SK-MEL-5 (cell line): Measurements from ENCODE around the gene SAXO2. TPM values are rescaled to one million over a fixed set of nuclear protein-coding genes. Genes with fewer than 3 reads are reported as not detected.
"Not testable (repeated sequence)": the region's sequence is repeated elsewhere in the genome, so short reads cannot be mapped to it uniquely, and the experiment has no call there.

Experiments
- DNase-seq: peaks from one replicate; pipeline ENCODE4 v3.0.0-alpha.2; 2016; ENCODE audit warnings: low read depth, low spot score
- in situ Hi-C: cut with HindIII; loops from 2 replicates; pipeline ENCODE4 v1.10.0; 2016; ENCODE audit warnings: low sequenced_read_pairs, high pct_unique_total_duplicates, low pct_unique_long_range_greater_than_20kb
- total RNA-seq: library from RNA; depleted of rRNA; stranded (reverse); fragments of >200 nt; shearing (Covaris generic); gene quantifications from 2 replicates; pipeline ENCODE4 v1.2.3, GENCODE V29; 2014

Gene SAXO2
- total RNA-seq, 1 experiment from 2014 or later: not detected

DNA sequence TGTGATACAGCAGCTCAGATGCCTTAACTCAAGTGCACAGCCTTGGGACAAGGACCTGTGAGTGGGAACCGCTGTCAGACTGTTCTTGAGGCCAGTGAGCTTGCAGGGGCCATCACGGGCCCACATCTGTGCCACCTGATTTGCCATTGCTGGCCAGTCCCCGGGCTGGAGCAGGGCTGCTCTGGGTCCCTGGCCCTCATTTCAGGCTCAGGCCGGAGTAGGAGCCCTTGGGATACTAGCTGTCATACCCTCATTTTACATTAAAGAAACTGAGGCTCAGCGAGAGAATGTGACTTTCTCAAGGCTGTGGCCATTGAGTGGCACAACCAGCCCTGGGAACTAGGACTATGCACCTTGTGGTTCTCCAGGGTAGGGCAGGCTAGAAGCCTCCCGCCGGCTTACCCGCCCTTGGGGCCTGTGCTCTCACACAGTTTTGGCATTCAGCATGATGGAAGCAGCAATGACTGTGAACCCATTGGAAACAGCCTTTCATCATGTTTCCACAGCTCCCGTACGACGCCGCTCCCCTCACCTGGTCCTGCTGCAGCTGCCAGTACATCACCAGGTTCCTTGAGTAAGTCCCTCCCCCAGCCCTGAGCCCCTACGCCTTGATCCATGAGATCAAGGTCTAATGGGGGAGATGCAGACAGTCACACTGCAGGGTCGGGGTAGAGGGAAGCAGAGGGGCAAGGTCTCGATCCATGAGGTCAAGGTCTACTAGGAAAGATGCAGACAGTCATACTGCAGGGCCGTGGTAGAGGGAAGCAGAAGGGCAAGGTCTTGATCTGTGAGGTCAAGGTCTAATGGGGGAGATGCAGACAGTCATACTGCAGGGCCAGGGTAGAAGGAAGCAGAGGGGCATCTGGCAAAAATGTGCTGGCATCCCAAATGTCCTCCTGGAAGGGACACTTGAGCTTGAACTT lies 44.4 kb downstream of the SAXO2 start:
- no peak for DNase-seq
- in situ Hi-C loops: no loop called here

DNA sequence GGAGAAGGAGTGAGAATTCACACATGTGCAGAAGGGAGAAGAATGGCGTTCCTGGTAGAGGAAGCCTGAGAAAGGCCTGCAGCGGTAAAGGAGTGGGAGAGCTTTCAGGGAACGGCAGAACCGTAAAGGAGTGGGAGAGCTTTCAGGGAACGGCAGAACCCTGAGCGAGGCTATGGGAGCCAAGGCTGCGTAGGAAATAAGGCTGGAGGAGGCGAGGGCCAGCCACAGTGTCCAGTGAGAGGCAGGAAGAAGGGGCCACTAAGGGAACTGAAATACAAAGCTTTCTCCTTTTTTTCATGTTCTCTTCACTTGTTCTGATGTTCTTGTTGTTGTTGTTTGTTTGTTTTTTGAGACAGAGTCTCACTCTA lies 45.1 kb downstream of the SAXO2 start:
- in situ Hi-C loops: no loop called here
- no peak for DNase-seq

DNA sequence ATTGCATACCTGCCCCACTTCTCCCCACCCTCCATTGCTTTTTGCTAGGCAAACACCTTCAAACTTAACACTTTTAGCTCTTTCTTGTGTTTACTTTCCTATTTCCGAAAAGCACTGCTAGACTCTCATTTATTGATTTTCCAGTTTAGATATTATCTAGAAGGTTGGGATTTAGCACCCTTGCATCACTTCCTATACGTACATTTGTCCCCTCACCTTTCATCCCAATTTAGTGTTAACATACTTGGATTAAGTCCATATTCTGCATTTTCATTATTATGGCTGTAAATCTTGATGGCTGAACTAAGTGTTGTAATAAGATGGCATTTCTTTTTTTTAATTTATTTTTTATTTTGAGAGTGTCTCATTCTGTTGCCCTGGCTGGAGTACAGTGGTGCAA lies 47.2 kb downstream of the SAXO2 start:
- in situ Hi-C loops: no loop called here
- no peak for DNase-seq

- DNase-seq, in situ Hi-C loops: not testable (repeated sequence)
Observed at GRCh38 chr15:82311321-82311720, 48.7 kb downstream of the SAXO2 start.

DNA sequence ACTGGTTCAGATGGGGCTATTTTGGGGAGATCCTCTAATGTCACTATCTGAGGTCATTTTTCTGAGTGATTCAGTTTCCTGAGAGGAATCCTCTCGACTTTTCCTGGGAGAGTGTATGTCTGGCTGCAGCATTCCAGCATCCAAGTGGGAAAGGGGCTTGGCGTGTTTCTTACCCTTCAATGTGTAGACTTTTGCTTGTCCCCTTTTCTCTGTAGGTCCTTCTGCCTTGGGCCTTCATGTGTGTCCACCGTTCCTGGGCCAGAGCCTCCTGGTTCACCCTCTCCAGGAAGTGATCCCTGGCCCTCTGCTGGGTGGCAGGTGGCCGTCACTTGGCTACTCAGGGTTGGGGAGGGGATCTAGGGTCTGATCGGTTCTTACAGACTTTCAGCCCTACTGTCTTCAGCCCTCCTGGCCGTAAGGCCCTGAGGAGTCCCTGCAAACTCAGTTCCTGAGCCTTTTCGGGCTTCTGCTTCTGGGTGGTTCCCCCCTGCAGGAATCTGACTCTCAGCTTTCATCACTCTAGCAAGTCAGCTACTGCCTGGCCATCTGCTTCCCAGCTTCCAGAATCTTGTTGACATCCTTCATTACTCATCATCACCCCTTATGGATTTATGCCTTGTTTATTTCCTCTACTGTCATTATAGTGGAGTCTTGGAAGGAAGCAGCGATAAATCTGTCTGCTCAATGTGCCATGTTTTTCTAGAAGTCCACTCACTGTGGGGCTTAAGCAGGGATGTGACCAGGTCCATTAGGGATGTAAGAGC lies 50.1 kb downstream of the SAXO2 start:
- in situ Hi-C loops: no loop called here
- no peak for DNase-seq

DNA sequence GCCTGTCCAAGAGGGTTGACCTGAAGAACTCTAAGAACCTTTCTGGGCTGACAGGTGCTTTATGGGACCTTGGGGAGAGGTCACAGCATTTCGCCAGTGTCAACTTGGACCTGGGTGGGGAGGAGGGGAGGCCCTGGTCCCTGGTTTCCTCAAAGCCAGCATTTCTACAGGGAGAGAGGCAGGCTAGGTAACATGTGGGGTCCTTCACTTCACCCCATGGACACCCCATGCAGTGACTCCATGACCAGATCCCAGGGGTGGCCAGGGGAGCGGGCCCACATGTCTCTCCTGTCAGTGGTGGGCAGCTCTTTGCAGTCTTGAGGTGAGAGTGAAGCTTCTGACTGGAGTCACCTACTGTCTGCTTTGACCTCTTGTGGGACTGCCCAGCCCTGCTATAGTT lies 50.8 kb downstream of the SAXO2 start:
- in situ Hi-C loops: no loop called here
- no peak for DNase-seq

DNA sequence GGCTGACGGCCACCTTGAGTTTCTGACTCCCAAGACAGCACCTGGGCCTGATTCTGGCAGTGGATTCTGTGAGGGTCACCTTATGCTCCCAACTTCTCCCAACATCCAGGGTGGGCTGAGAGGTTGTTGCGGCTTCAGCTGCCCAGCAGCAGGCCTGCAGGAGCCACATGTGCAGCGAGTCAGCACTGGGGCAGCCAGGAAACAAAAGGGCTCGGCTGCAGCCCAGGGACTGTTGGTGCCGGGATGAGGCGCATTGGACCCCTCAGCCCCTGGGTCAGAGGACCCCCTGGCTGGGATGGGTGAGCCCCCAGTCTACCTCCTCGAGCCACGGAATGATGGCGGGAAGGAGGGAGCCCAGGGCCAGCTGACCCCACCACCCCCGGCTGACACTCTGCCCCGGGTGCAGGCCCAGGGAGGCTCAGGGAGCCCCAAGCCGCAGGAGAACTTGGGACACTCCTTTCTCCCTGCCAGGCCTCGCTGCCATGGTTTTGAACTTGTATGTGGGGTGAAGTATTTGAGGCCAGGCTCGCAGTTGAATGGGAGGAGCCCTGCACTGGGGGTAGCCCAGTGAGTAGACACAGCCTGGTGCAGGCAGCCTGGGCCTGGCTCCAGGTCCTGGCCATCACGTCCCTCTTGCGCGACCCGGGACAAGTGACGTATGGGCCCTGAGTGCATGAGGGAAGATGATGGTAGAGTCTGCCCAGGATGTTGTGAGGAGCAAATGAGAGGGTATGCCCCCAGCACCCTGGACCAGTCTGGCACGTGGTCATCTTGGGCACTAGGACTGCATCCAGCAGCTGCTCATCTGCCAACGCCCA lies 51.5 kb downstream of the SAXO2 start:
- in situ Hi-C loops, DNase-seq: not testable (repeated sequence)

GRCh38 chr15:82314769-82315518 lies 52.3 kb downstream of the SAXO2 start:
- in situ Hi-C loops: no loop called here
- DNase-seq: no peak

GRCh38 chr15:82315519-82316246 lies 53.1 kb downstream of the SAXO2 start:
- in situ Hi-C loops: no loop called here
- no peak for DNase-seq

GRCh38 chr15:82316247-82317090 lies 53.9 kb downstream of the SAXO2 start:
- DNase-seq, in situ Hi-C loops: not testable (repeated sequence)

DNA sequence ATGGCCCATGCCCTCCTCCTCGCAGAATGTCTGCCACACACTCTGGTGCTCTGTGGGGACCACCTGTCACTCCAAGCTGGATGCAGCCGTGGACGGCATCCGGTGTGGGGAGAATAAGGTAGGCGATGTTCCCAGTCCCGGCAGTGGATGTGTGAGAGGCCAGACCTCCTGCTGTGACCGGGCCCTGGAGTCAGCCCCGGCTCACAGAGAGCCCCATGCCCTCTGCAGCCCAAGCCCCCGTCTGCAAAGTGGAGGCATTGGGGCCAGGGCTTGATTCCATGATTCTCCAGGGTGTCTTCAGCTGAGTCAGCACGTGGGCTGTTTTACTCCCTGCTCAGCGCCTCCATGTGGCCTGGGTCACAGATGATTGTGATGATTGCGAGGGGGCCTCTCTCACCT lies 54.5 kb downstream of the SAXO2 start:
- in situ Hi-C loops: no loop called here
- DNase-seq: no peak

DNA sequence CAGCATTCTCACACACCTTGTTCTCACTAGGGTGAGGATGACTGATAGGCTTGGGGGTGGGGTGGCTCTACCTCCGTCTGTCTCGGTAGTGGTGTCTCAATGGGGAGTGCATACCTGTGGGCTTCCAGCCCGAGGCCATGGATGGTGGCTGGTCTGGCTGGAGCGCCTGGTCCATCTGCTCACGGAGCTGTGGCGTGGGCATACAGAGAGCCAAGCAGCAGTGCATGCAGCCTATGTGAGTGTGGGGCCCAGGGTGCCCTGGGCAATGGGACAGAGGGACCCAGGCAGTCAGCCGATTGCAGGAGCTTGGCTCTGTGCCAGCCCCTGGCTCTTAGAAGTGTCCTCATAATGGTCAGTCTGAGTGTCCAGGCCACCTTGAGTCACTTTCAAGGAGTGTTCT lies 54.9 kb downstream of the SAXO2 start:
- DNase-seq, in situ Hi-C loops: not testable (repeated sequence)

DNA sequence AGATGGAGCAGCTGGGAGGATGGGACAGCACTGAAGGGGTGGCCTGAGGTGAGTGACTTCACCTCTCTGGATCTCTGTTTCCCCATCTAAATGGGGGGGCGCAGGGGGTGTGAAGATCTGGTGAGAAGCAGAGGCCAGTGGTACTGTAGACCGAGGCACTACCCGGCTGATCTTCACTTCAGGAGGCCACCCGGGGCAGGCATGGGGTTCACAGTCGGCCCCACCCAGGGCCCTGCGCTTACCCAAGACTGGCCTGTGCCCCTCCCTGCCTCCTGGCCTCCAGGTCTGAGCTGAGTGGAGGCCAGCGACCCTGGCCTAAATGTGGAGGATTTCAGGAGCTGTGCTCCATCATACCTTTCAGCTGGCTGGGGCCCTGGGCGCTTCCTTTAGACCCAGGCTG lies 55.7 kb downstream of the SAXO2 start:
- in situ Hi-C loops, DNase-seq: not testable (repeated sequence)

- in situ Hi-C loops: not testable (repeated sequence)
Observed at GRCh38 chr15:82319522-82320278, 57.1 kb downstream of the SAXO2 start.

DNA sequence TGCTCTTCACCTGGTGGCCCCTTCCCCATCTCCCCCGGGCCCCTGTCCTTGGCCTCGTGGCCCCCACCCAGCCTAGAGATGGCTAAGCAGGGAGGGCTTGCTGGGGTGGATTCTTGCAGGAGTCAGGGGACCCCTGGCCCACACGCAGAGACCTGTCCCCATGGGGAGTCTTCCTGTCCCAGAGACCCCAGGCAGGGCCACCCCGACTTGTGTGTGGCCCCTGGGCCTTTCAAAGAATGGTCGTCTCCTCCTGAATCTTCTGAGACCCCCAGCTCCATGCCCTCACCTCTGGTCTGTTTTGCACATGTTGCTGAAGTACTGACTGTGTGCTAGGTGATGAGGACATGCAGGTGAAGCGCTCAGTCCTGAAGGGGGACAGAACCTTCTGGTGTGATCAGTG lies 58.2 kb downstream of the SAXO2 start:
- in situ Hi-C loops, DNase-seq: not testable (repeated sequence)

More at GRCh38 chr15:82319522-82320278, 57.1 kb downstream of the SAXO2 start:
- DNase-seq: not testable (repeated sequence)
